ENCODE measurements around the gene HAUS5.

- TF ChIP-seq, protein P1, sequence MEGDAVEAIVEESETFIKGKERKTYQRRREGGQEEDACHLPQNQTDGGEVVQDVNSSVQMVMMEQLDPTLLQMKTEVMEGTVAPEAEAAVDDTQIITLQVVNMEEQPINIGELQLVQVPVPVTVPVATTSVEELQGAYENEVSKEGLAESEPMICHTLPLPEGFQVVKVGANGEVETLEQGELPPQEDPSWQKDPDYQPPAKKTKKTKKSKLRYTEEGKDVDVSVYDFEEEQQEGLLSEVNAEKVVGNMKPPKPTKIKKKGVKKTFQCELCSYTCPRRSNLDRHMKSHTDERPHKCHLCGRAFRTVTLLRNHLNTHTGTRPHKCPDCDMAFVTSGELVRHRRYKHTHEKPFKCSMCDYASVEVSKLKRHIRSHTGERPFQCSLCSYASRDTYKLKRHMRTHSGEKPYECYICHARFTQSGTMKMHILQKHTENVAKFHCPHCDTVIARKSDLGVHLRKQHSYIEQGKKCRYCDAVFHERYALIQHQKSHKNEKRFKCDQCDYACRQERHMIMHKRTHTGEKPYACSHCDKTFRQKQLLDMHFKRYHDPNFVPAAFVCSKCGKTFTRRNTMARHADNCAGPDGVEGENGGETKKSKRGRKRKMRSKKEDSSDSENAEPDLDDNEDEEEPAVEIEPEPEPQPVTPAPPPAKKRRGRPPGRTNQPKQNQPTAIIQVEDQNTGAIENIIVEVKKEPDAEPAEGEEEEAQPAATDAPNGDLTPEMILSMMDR (IDR thresholded peaks at IDR 0.05): no peak
- TF ChIP-seq POLR2A (IDR thresholded peaks at IDR 0.05): no peak
Measured at GRCh38 chr19:35569281-35569781, 43.2 kb upstream of the HAUS5 start.
